ENCODE measurements around the gene GUCY1A1. TPM values are rescaled to one million over a fixed set of nuclear protein-coding genes. Genes with fewer than 3 reads are reported as not detected.

Gene GUCY1A1
- total RNA-seq, 1 experiment from 2014 or later, result not detected

DNA sequence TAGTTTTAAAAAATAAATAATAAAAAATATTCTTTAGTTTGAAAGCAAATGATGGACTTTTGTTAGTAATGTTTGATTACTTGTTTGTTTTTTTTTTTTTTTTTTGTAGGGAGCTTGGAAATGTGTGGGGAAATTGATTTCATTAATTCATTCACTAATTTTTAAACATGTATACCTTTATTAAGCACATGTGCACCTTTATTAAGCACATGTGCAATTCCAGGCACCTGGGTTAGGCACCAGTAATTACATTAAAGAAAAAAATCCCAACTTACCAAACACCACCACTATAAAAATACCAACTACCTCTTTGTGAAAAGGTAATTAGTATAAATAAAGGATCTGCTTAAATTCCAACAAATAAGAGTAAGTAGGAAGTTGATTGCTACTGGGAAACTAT, 101.7 kb downstream of the GUCY1A1 start:
- POLR2A ChIA-PET, result no interaction called here
- RAD21 ChIA-PET (ENCODE audit: low non-redundant PET in 1 of 2, low total read pairs in 2 of 2, uncharacterized antibody in 2 of 2, unreplicated experiment in 2 of 2), result no interaction called here
- Histone ChIP-seq H3K4me3 (replicated peaks in 1 of 2; ENCODE audit: low read depth in 1 of 2, low read length in 2 of 2) (no peak overlapping the region), H3K27ac (ENCODE audit: low read depth, low read length) (no peak overlapping the region), H4K20me1 (ENCODE audit: insufficient read depth) (no peaks in the 10 kb centered on the region), H3K27me3 (ENCODE audit: insufficient read depth, low read length) (no peaks in the 10 kb centered on the region), H3K9me2 (ENCODE audit: insufficient read depth) (no peaks in the 10 kb centered on the region), H3K9me3 (ENCODE audit: control insufficient read depth in 1 of 2, insufficient read depth in 1 of 2, low read depth in 1 of 2, low read length in 2 of 2) (no peaks in the 10 kb centered on the region), H3K4me1 (ENCODE audit: control insufficient read depth in 1 of 2, insufficient read depth in 2 of 2, low read length in 2 of 2) (no peaks in the 10 kb centered on the region), H2AFZ (ENCODE audit: low read depth, low read length, poor library complexity, severe bottlenecking) (no peak overlapping the region), H3K36me3 (ENCODE audit: control insufficient read depth in 1 of 2, insufficient read depth in 2 of 2, low read length in 2 of 2) (no peaks in the 10 kb centered on the region), H3K9ac (ENCODE audit: low read length) (no peak overlapping the region), H3K79me2 (ENCODE audit: insufficient read depth, low read length) (no peaks in the 10 kb centered on the region), H3K4me2 (ENCODE audit: low read length) (no peak overlapping the region)
- CTCF ChIA-PET, result no interaction called here
- DNase-seq (ENCODE audit: low read depth, low spot score) (no peak), ATAC-seq (no peak)
- TF ChIP-seq ZFX (IDR thresholded peaks at IDR 0.05) (no peak), REST (IDR thresholded peaks at IDR 0.05; ENCODE audit: low read depth) (no peak), JUND (IDR thresholded peaks at IDR 0.05) (no peak), POLR2AphosphoS5 (IDR thresholded peaks at IDR 0.05; ENCODE audit: low read depth, low read length) (no peak), ZBTB33 (IDR thresholded peaks at IDR 0.05; ENCODE audit: extremely low read depth, insufficient replicate concordance, low read length) (no peak), EGR1 (IDR thresholded peaks at IDR 0.05; ENCODE audit: low read depth) (no peak), POLR2A (IDR thresholded peaks at IDR 0.05; ENCODE audit: borderline replicate concordance, extremely low read depth, insufficient read depth, insufficient read length) (no peak), SRF (IDR thresholded peaks at IDR 0.05; ENCODE audit: low read depth) (no peak), ZNF274 (IDR thresholded peaks at IDR 0.05; ENCODE audit: low read depth, low read length) (no peak), TCF7L2 (IDR thresholded peaks at IDR 0.05; ENCODE audit: borderline replicate concordance, extremely low read depth, insufficient read depth, insufficient read length) (no peak), CBX3 (IDR thresholded peaks at IDR 0.05; ENCODE audit: low read depth) (no peak), YY1 (IDR thresholded peaks at IDR 0.05; ENCODE audit: extremely low read depth, insufficient replicate concordance, low read depth, low read length) (no peak), CEBPB (IDR thresholded peaks at IDR 0.05; ENCODE audit: low read depth) (no peak), RAD21 (IDR thresholded peaks at IDR 0.05; ENCODE audit: low read depth) (no peak), SP1 (IDR thresholded peaks at IDR 0.05; ENCODE audit: low read depth) (no peak), SIN3A (IDR thresholded peaks at IDR 0.05; ENCODE audit: low read depth) (no peak), FOSL1 (IDR thresholded peaks at IDR 0.05; ENCODE audit: low read depth) (no peak)
- TF ChIP-seq, protein P1, sequence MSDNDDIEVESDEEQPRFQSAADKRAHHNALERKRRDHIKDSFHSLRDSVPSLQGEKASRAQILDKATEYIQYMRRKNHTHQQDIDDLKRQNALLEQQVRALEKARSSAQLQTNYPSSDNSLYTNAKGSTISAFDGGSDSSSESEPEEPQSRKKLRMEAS (IDR thresholded peaks at IDR 0.05), result no peak
- TF ChIP-seq, protein P2, sequence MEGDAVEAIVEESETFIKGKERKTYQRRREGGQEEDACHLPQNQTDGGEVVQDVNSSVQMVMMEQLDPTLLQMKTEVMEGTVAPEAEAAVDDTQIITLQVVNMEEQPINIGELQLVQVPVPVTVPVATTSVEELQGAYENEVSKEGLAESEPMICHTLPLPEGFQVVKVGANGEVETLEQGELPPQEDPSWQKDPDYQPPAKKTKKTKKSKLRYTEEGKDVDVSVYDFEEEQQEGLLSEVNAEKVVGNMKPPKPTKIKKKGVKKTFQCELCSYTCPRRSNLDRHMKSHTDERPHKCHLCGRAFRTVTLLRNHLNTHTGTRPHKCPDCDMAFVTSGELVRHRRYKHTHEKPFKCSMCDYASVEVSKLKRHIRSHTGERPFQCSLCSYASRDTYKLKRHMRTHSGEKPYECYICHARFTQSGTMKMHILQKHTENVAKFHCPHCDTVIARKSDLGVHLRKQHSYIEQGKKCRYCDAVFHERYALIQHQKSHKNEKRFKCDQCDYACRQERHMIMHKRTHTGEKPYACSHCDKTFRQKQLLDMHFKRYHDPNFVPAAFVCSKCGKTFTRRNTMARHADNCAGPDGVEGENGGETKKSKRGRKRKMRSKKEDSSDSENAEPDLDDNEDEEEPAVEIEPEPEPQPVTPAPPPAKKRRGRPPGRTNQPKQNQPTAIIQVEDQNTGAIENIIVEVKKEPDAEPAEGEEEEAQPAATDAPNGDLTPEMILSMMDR (IDR thresholded peaks at IDR 0.05 in 2 of 3, conservative IDR thresholded peaks at IDR 0.05 in 1 of 3; ENCODE audit: borderline replicate concordance in 1 of 3, insufficient read depth in 1 of 3, low read depth in 2 of 3, low read length in 2 of 3), result no peak
- BruUV-seq (replicated peaks), result no TSS peak
- intact Hi-C loops (cut with micrococcal nuclease), result no loop called here

Data from HCT116 (cell line).